ENCODE results near the gene NR1I3.
A peak's percentile ranks its signal among the peaks of the same experiment; 100 is the strongest.

Gene NR1I3

GRCh38 chr1:161238039-161238473 lies at the start of gene NR1I3:
TSS of gene NR1I3 (minus strand) at chr1:161238203. CDS start at chr1:161236565, 1,638 bp downstream.
- no peak within 1 kb of the TSS for H3K4me3 ChIP-seq (ENCODE audit: low read length)
- DNase-seq (ENCODE audit: low read depth): peak; percentile 28
- TF ChIP-seq, protein P1, sequence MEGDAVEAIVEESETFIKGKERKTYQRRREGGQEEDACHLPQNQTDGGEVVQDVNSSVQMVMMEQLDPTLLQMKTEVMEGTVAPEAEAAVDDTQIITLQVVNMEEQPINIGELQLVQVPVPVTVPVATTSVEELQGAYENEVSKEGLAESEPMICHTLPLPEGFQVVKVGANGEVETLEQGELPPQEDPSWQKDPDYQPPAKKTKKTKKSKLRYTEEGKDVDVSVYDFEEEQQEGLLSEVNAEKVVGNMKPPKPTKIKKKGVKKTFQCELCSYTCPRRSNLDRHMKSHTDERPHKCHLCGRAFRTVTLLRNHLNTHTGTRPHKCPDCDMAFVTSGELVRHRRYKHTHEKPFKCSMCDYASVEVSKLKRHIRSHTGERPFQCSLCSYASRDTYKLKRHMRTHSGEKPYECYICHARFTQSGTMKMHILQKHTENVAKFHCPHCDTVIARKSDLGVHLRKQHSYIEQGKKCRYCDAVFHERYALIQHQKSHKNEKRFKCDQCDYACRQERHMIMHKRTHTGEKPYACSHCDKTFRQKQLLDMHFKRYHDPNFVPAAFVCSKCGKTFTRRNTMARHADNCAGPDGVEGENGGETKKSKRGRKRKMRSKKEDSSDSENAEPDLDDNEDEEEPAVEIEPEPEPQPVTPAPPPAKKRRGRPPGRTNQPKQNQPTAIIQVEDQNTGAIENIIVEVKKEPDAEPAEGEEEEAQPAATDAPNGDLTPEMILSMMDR (IDR thresholded peaks at IDR 0.05; ENCODE audit: insufficient read depth, low read depth, low read length, missing control alignments): no peak

- DNase-seq (ENCODE audit: low read depth): no peak
- TF ChIP-seq, protein P1 (IDR thresholded peaks at IDR 0.05; ENCODE audit: insufficient read depth, low read depth, low read length, missing control alignments): no peak
- no peak overlapping the region for H3K4me3 ChIP-seq (ENCODE audit: low read length)
Measured at GRCh38 chr1:161287482-161288054, 49.6 kb upstream of the NR1I3 start.

DNA sequence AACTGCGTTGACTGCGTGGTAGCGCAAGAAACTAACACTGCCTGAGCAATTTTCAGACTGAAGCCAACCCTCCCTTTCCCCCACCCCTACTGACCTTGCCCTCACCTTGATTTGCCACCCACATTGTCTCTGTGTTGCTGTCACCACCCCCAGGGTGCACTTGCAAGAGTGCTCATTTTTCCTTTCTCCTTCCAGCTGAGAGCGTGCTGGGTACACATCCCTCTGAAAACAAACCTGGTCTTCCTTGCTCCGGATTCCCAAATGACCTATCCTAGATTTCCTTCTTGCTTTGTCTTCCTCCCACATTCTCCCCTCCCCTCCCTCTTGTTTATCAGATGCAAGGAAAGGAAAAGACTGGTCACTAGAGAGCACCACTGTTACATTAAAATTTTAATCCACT lies 47.5 kb upstream of the NR1I3 start:
- H3K4me3 ChIP-seq (ENCODE audit: low read length): no peak overlapping the region
- no peak for DNase-seq (ENCODE audit: low read depth)
- TF ChIP-seq, protein P1 (IDR thresholded peaks at IDR 0.05; ENCODE audit: insufficient read depth, low read depth, low read length, missing control alignments): no peak

DNA sequence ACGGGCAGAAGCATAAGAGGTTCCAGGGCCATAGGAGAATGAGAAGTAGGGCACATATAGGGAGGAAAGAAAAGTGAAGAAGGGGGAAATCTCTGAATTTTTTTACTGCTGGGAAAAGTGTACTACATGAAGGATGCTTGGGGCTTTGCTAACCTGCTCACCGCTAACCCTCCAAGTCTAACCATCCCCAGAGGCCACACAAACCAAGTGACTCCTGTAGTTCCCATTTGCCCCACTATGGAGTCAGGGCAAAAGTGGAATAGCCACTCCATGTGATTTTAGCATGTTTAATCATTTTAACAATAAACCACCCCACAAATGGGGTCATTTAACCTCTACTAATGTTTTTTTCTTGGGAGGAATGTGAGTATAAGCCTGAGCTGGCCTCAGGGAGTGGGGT lies 47.1 kb upstream of the NR1I3 start:
- no peak for DNase-seq (ENCODE audit: low read depth)
- no peak overlapping the region for H3K4me3 ChIP-seq (ENCODE audit: low read length)
- TF ChIP-seq, protein P1 (IDR thresholded peaks at IDR 0.05; ENCODE audit: insufficient read depth, low read depth, low read length, missing control alignments): no peak

- no peak overlapping the region for H3K4me3 ChIP-seq (ENCODE audit: low read length)
- TF ChIP-seq, protein P1 (IDR thresholded peaks at IDR 0.05; ENCODE audit: insufficient read depth, low read depth, low read length, missing control alignments): no peak
- DNase-seq (ENCODE audit: low read depth): no peak
Measured at GRCh38 chr1:161282991-161283390, 45.0 kb upstream of the NR1I3 start.

GRCh38 chr1:161274874-161275273 lies 36.9 kb upstream of the NR1I3 start:
- DNase-seq (ENCODE audit: low read depth): no peak
- H3K4me3 ChIP-seq (ENCODE audit: low read length): no peak overlapping the region
- TF ChIP-seq, protein P1 (IDR thresholded peaks at IDR 0.05; ENCODE audit: insufficient read depth, low read depth, low read length, missing control alignments): no peak

DNA sequence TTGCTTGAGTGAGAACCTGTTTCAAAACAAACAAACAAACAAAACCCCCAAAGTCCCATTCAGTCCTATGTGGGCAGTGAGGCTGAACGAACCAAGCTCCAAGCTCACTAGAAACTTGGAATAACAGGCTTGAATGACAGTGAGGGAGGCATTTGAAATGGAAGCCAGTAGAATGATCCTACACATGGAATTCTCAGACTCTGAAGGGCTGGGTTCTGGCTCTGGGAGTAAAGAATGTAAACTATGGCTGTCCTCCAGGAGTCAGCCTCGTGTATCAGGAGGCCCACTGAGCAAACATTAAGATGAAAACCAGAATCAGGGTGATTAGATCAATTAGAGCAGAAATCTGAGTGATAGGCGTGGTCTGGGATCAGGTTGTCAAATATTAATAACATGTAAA lies 35.4 kb upstream of the NR1I3 start:
- no peak for DNase-seq (ENCODE audit: low read depth)
- TF ChIP-seq, protein P1 (IDR thresholded peaks at IDR 0.05; ENCODE audit: insufficient read depth, low read depth, low read length, missing control alignments): no peak
- H3K4me3 ChIP-seq (ENCODE audit: low read length): no peak overlapping the region
